Motor neuron (in vitro differentiated cells): Measurements from ENCODE around the gene CCL7. TPM values are rescaled to one million over a fixed set of nuclear protein-coding genes. Genes with fewer than 3 reads are reported as not detected.

ENCODE experiments used
- ATAC-seq, 8 experiments: fragments of 200-7000 bp; cut with Tn5 transposase; replicated peaks in 6 of 8; 2 replicates each; pipeline ENCODE4 v1.8.0; 2021; ENCODE audit warnings: mild to moderate bottlenecking in 8 of 8, moderate library complexity in 8 of 8
- H3K27ac ChIP-seq, 2 donors: fragments of 250-450 bp; sonication (Bioruptor Pico); 2 replicates each; pipeline ENCODE4 v1.9.0; 2021; ENCODE audit warnings: antibody characterized with exemption in 2 of 2, mild to moderate bottlenecking in 2 of 2, moderate library complexity in 1 of 2
- H3K4me1 ChIP-seq, 2 donors: fragments of 250-450 bp; sonication (Bioruptor Pico); replicated peaks in 1 of 2; 2 replicates each; pipeline ENCODE4 v1.6.1; 2021; ENCODE audit warnings: antibody characterized with exemption in 2 of 2, mild to moderate bottlenecking in 2 of 2, moderate library complexity in 1 of 2
- H3K4me3 ChIP-seq, 5 donors: fragments of 250-450 bp; sonication (Bioruptor Pico); 2 replicates each; pipeline ENCODE4 v1.9.0; 2021; ENCODE audit warnings: antibody characterized with exemption in 5 of 5, mild to moderate bottlenecking in 5 of 5, moderate library complexity in 4 of 5
- WGBS, 10 experiments: fragments of 450-650 bp; shearing (Covaris generic); methylation state at CpG; one replicate each; pipeline ENCODE4 v1.0.0; 2022; 5-methylcytosine and 5-hydroxymethylcytosine counted together
- in situ Hi-C, 9 experiments: fragments of 400-800 bp; cut with MboI; loops; one replicate each; pipeline ENCODE4 v1.15.0; 2021; ENCODE audit warnings: low sequenced_read_pairs in 9 of 9, low pct_unique_long_range_greater_than_20kb in 2 of 9; ENCODE audit not compliant: unreplicated experiment in 9 of 9
- total RNA-seq, 8 experiments: library from RNA; unstranded; fragments of 300-600 nt; gene quantifications; 2 replicates each; pipeline versions ENCODE4 v1.2.3 to v1.2.4, GENCODE V29; 2022

The CCL7 gene
- total RNA-seq, 8 experiments from 2014 or later: not detected

GRCh38 chr17:34235389-34236028 is 34.5 kb upstream of the CCL7 start:
- 39 to 100% (median 96%) methylated on average over 1 to 4 of the region's 6 CpGs; no CpG with 5 or more reads in 4 of the 10 experiments for WGBS, 10 experiments
- Histone ChIP-seq H3K4me3 (no peak overlapping the region), H3K4me1 (peaks cover 0 to 6% of the 10 kb centered on the region in 2 donors), H3K27ac (no peak overlapping the region)
- peak in 4 of 8 experiments; percentile 5 to 47 (median 22) for ATAC-seq
- in situ Hi-C loops: no loop called here

GRCh38 chr17:34236281-34236892 is 33.6 kb upstream of the CCL7 start:
- ATAC-seq: no peak
- WGBS, 10 experiments: 50 to 100% (median 79%) methylated on average over 1 to 4 of the region's 6 CpGs; no CpG with 5 or more reads in 3 of the 10 experiments
- Histone ChIP-seq H3K4me3 (no peak overlapping the region), H3K4me1 (peaks cover 0 to 6% of the 10 kb centered on the region in 2 donors), H3K27ac (no peak overlapping the region)
- in situ Hi-C loops: no loop called here

GRCh38 chr17:34237458-34237857 is 32.6 kb upstream of the CCL7 start:
- no peak overlapping the region for H3K27ac ChIP-seq
- peaks cover 0 to 6% of the 10 kb centered on the region in 2 donors for H3K4me1 ChIP-seq
- in situ Hi-C loops: no loop called here
- ATAC-seq: no peak
- 58 to 100% (median 80%) methylated on average over 1 to 2 of the region's 3 CpGs; no CpG with 5 or more reads in 3 of the 10 experiments for WGBS, 10 experiments
- no peak overlapping the region for H3K4me3 ChIP-seq

GRCh38 chr17:34241062-34241461 is 29.0 kb upstream of the CCL7 start:
- WGBS, 10 experiments: 0 to 88% (median 65%) methylated on average over 1 to 4 of the region's 4 CpGs; no CpG with 5 or more reads in 3 of the 10 experiments
- peak in 1 of 8 experiments; percentile 39 for ATAC-seq
- in situ Hi-C loops: no loop called here
- Histone ChIP-seq H3K4me3 (no peak overlapping the region), H3K27ac (no peak overlapping the region), H3K4me1 (peaks cover 0 to 3% of the 10 kb centered on the region in 2 donors)

- 55 to 100% (median 74%) methylated on average over 1 to 8 of the region's 8 CpGs for WGBS, 10 experiments
- Histone ChIP-seq H3K4me1 (peaks cover 0 to 3% of the 10 kb centered on the region in 2 donors), H3K4me3 (no peak overlapping the region), H3K27ac (no peak overlapping the region)
- no peak for ATAC-seq
- in situ Hi-C loops: no loop called here
These were observed 27.2 kb upstream of the CCL7 start for GRCh38 chr17:34242587-34243363.

- no peak for ATAC-seq
- WGBS, 10 experiments: 30 to 77% (median 70%) methylated on average over 1 to 7 of the region's 7 CpGs; no CpG with 5 or more reads in 1 of the 10 experiments
- in situ Hi-C loops: no loop called here
- no peak overlapping the region for H3K27ac ChIP-seq
- no peak overlapping the region for H3K4me3 ChIP-seq
- peaks cover 0 to under 1% of the 10 kb centered on the region in 2 donors for H3K4me1 ChIP-seq
These were observed 26.4 kb upstream of the CCL7 start for GRCh38 chr17:34243364-34244320.

GRCh38 chr17:34245351-34245905 is 24.6 kb upstream of the CCL7 start:
- ATAC-seq: no peak
- H3K27ac ChIP-seq: no peak overlapping the region
- no peaks in the 10 kb centered on the region for H3K4me1 ChIP-seq
- WGBS, 10 experiments: 27 to 90% (median 83%) methylated on average over 2 to 6 of the region's 6 CpGs; no CpG with 5 or more reads in 1 of the 10 experiments
- H3K4me3 ChIP-seq: no peak overlapping the region
- in situ Hi-C loops: no loop called here

GRCh38 chr17:34246446-34246845 is 23.6 kb upstream of the CCL7 start:
- no peaks in the 10 kb centered on the region for H3K4me1 ChIP-seq
- 50 to 100% (median 80%) methylated on average over 1 of the region's 1 CpG; no CpG with 5 or more reads in 1 of the 10 experiments for WGBS, 10 experiments
- H3K4me3 ChIP-seq: no peak overlapping the region
- no peak overlapping the region for H3K27ac ChIP-seq
- no peak for ATAC-seq
- in situ Hi-C loops: no loop called here

- Histone ChIP-seq H3K27ac (no peak overlapping the region), H3K4me1 (no peaks in the 10 kb centered on the region), H3K4me3 (no peak overlapping the region)
- in situ Hi-C loops: no loop called here
- 48 to 100% (median 68%) methylated on average over 1 to 3 of the region's 3 CpGs; no CpG with 5 or more reads in 2 of the 10 experiments for WGBS, 10 experiments
- no peak for ATAC-seq
These were observed 23.1 kb upstream of the CCL7 start for GRCh38 chr17:34246881-34247280.

- 0 to 92% (median 68%) methylated on average over 1 to 6 of the region's 6 CpGs; no CpG with 5 or more reads in 1 of the 10 experiments for WGBS, 10 experiments
These were observed 21.5 kb upstream of the CCL7 start for GRCh38 chr17:34248511-34249024.

GRCh38 chr17:34249061-34249460 is 21.0 kb upstream of the CCL7 start:
- WGBS, 10 experiments: 0 to 80% (median 68%) methylated on average over 1 of the region's 1 CpG; no CpG with 5 or more reads in 2 of the 10 experiments
- ATAC-seq: no peak
- in situ Hi-C loops: no loop called here
- H3K4me3 ChIP-seq: no peak overlapping the region
- no peaks in the 10 kb centered on the region for H3K4me1 ChIP-seq
- H3K27ac ChIP-seq: no peak overlapping the region

More at GRCh38 chr17:34248511-34249024, 21.5 kb upstream of the CCL7 start:
- Histone ChIP-seq H3K4me1 (no peaks in the 10 kb centered on the region), H3K4me3 (no peak overlapping the region), H3K27ac (no peak overlapping the region)
- in situ Hi-C loops: no loop called here
- peak in 5 of 8 experiments; percentile 14 to 59 (median 43) for ATAC-seq

GRCh38 chr17:34249478-34249877 is 20.5 kb upstream of the CCL7 start:
- in situ Hi-C loops: no loop called here

More at GRCh38 chr17:34249478-34249877, 20.5 kb upstream of the CCL7 start:
- 20 to 25% (median 22%) methylated on average over 1 of the region's 1 CpG; no CpG with 5 or more reads in 7 of the 10 experiments for WGBS, 10 experiments
- Histone ChIP-seq H3K4me1 (peaks cover 2 to 3% of the 10 kb centered on the region in 2 donors), H3K4me3 (no peak overlapping the region), H3K27ac (no peak overlapping the region)
- ATAC-seq: no peak
